Thyroid gland (tissue), 4 donors: ENCODE measurements around the gene LYZL2. TPM values are rescaled to one million over a fixed set of nuclear protein-coding genes. Genes with fewer than 3 reads are reported as not detected.

Experiments
- DNase-seq, 2 donors: peaks; one replicate each; pipeline ENCODE4 v3.0.0-alpha.2; 2019
- H3K27ac ChIP-seq, 3 donors: fragments of 200-600 bp; sonication (generic); 1 replicate in 2 of 3; 2 replicates in 1 of 3; pipeline ENCODE4 v1.5.1; 2016 to 2019; ENCODE audit warnings: mild to moderate bottlenecking in 1 of 3, moderate library complexity in 1 of 3
- H3K27me3 ChIP-seq: fragments of 200-600 bp; sonication (generic); one replicate; pipeline ENCODE4 v1.5.1; 2019
- H3K36me3 ChIP-seq, 2 donors: fragments of 200-600 bp; sonication (generic); one replicate each; pipeline ENCODE4 v1.5.1; 2016 to 2019
- H3K4me1 ChIP-seq, 2 donors: fragments of 200-600 bp; sonication (generic); one replicate each; pipeline ENCODE4 v1.5.1; 2017 to 2019
- H3K4me3 ChIP-seq, 3 donors: fragments of 200-600 bp; sonication (generic); replicated peaks in 1 of 3; 1 replicate in 2 of 3; 2 replicates in 1 of 3; pipeline ENCODE4 v1.5.1; 2016; ENCODE audit warnings: mild to moderate bottlenecking in 1 of 3
- H3K9me3 ChIP-seq: fragments of 200-600 bp; sonication (generic); one replicate; pipeline ENCODE4 v1.5.1; 2017
- POLR2A ChIP-seq, 2 donors: fragments of 450-650 bp; IDR thresholded peaks; one replicate each; pipeline ENCODE4 v1.6.1; 2017; ENCODE audit warnings: antibody characterized with exemption in 2 of 2, mild to moderate bottlenecking in 2 of 2, moderate library complexity in 1 of 2
- WGBS, 2 donors: methylation state at CpG; one replicate each; pipeline ENCODE4 v1.1.5; 2017; 5-methylcytosine and 5-hydroxymethylcytosine counted together
- intact Hi-C: fragments of 100-400 bp; cut with DNase I; formaldehyde crosslinking; loops from one replicate; pipeline ENCODE4 v1.15.1; 2023
- total RNA-seq, 4 donors: library from RNA; depleted of rRNA; stranded (reverse); fragments of >200 nt; gene quantifications; one replicate each; pipeline ENCODE4 v1.2.3, GENCODE V29; 2016
- TF ChIP-seq, protein P1 (sequence below), 6 experiments: fragments of 200-600 bp in 3 of 6; fragments of 450-650 bp in 3 of 6; sonication (generic) in 3 of 6; IDR thresholded peaks; one replicate each; pipeline ENCODE4 v1.5.1; 2016 to 2019; ENCODE audit warnings: antibody characterized with exemption in 6 of 6, mild to moderate bottlenecking in 2 of 6, inconsistent platforms in 1 of 6, moderate library complexity in 1 of 6

The LYZL2 gene
- total RNA-seq, 4 donors from 2014 or later = not detected

GRCh38 chr10:30573721-30574431 is 55.7 kb downstream of the LYZL2 start:
- no peak for DNase-seq
- intact Hi-C loops = no loop called here
- Histone ChIP-seq H3K4me3 (no peak overlapping the region), H3K27me3 (no peaks in the 10 kb centered on the region), H3K9me3 (no peaks in the 10 kb centered on the region), H3K36me3 (no peaks in the 10 kb centered on the region), H3K27ac (no peak overlapping the region), H3K4me1 (no peaks in the 10 kb centered on the region)
- TF ChIP-seq, protein P1, sequence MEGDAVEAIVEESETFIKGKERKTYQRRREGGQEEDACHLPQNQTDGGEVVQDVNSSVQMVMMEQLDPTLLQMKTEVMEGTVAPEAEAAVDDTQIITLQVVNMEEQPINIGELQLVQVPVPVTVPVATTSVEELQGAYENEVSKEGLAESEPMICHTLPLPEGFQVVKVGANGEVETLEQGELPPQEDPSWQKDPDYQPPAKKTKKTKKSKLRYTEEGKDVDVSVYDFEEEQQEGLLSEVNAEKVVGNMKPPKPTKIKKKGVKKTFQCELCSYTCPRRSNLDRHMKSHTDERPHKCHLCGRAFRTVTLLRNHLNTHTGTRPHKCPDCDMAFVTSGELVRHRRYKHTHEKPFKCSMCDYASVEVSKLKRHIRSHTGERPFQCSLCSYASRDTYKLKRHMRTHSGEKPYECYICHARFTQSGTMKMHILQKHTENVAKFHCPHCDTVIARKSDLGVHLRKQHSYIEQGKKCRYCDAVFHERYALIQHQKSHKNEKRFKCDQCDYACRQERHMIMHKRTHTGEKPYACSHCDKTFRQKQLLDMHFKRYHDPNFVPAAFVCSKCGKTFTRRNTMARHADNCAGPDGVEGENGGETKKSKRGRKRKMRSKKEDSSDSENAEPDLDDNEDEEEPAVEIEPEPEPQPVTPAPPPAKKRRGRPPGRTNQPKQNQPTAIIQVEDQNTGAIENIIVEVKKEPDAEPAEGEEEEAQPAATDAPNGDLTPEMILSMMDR (IDR thresholded peaks at IDR 0.05) = no peak
- TF ChIP-seq POLR2A (IDR thresholded peaks at IDR 0.05) = no peak
- 83 to 88% methylated on average over 7 of the region's 7 CpGs for WGBS, 2 donors

GRCh38 chr10:30565449-30565848 is 64.1 kb downstream of the LYZL2 start:
- Histone ChIP-seq H3K9me3 (no peaks in the 10 kb centered on the region), H3K27me3 (no peaks in the 10 kb centered on the region), H3K4me3 (no peak overlapping the region), H3K27ac (no peak overlapping the region), H3K36me3 (no peaks in the 10 kb centered on the region), H3K4me1 (no peaks in the 10 kb centered on the region)
- 40 to 50% methylated on average over 2 of the region's 2 CpGs for WGBS, 2 donors
- no peak for TF ChIP-seq POLR2A (IDR thresholded peaks at IDR 0.05)
- TF ChIP-seq, protein P1 (IDR thresholded peaks at IDR 0.05) = no peak
- DNase-seq = no peak
- intact Hi-C loops = no loop called here

DNA sequence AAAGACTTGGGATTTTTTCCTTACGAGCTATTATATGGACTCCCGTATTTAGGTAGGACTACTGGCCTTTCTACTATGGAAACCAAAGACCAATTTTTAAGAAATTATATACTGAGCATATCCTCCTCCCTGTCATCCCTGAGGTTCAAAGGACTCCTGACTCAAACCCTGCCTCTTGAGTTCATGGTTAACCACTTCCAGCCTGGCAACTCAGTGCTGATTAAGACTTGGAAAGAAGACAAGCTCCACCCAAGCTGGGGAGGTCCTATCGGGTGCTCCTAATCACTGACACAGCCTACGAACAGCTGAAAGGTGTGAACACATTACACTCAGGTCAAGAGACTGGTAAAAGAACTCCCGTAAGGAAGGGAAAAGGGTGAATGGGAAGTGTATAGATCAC is 66.8 kb downstream of the LYZL2 start:
- no peaks in the 10 kb centered on the region for H3K36me3 ChIP-seq
- TF ChIP-seq POLR2A (IDR thresholded peaks at IDR 0.05) = no peak
- TF ChIP-seq, protein P1 (IDR thresholded peaks at IDR 0.05) = no peak
- H3K27ac ChIP-seq = no peak overlapping the region
- WGBS, 2 donors = 90 to 93% methylated on average over 5 of the region's 5 CpGs
- H3K9me3 ChIP-seq = no peaks in the 10 kb centered on the region
- intact Hi-C loops = no loop called here
- no peak overlapping the region for H3K4me3 ChIP-seq
- no peaks in the 10 kb centered on the region for H3K27me3 ChIP-seq
- no peak for DNase-seq
- H3K4me1 ChIP-seq = no peaks in the 10 kb centered on the region

Other genes with a start within 250 kb of the LYZL2 start
- gene MAP3K8, start 195.6 kb downstream of the LYZL2 start, total RNA-seq = 10 to 100 TPM in 3 of 4 donors, 1 to 10 TPM in 1; 9.7 to 37.9 (median 22.7) TPM